ENCODE measurements around the gene CDC42BPA. TPM values are rescaled to one million over a fixed set of nuclear protein-coding genes. Genes with fewer than 3 reads are reported as not detected.
"Not testable (repeated sequence)": the region's sequence is repeated elsewhere in the genome, so short reads cannot be mapped to it uniquely, and the experiment has no call there.

Gene CDC42BPA, protein sequence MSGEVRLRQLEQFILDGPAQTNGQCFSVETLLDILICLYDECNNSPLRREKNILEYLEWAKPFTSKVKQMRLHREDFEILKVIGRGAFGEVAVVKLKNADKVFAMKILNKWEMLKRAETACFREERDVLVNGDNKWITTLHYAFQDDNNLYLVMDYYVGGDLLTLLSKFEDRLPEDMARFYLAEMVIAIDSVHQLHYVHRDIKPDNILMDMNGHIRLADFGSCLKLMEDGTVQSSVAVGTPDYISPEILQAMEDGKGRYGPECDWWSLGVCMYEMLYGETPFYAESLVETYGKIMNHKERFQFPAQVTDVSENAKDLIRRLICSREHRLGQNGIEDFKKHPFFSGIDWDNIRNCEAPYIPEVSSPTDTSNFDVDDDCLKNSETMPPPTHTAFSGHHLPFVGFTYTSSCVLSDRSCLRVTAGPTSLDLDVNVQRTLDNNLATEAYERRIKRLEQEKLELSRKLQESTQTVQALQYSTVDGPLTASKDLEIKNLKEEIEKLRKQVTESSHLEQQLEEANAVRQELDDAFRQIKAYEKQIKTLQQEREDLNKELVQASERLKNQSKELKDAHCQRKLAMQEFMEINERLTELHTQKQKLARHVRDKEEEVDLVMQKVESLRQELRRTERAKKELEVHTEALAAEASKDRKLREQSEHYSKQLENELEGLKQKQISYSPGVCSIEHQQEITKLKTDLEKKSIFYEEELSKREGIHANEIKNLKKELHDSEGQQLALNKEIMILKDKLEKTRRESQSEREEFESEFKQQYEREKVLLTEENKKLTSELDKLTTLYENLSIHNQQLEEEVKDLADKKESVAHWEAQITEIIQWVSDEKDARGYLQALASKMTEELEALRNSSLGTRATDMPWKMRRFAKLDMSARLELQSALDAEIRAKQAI (N-terminal part only)
- total RNA-seq = 2.3 TPM

DNA sequence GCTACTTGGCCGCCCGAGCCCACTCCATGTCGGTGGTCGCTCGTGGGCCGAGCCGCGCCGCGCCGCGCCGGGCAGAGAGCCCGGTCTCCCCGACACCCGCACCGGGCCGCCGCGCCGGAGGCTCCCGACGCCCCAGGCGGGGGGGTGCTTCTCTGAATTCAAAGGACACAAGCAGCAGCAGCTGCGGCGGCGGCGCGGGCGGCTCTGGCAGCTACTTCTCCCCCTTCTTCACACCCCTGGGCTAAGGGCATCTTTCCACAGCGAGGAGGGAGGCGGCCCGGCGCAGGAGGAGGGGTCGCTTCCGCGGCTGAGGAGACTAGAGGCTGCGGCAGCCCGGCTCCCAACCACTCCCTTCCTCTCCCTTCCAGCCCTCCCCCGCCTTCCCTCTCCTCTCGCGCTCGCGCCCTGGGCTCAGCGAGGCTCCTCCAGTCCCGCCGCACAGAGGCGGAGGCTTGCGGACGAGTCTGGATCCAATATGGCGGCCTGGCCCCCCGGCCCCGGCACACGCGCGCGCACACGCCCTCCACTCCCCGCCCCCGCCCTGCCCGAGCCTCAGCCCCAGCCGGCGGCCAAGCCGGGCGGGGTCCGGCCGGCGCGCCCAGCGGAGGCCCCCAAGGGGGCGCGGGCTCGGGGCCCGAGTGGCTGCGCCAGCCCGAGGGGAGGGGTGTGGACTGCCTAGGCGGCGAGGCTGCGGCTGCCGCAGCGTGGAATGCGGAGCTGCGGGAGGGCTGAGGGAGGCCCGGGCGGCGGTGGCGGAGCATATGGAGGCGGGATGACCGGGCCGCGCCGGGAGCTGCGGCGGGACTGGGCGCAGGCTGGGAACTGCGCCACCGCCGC lies at the start of gene CDC42BPA:
CDC42BPA (minus strand) TSS at position 477 of the 837 bp plus-strand sequence. CDS start 1,310 bp downstream, outside the sequence.
- H3K4me1 ChIP-seq (ENCODE audit: insufficient read depth, low read length) = peaks cover 12% of the 10 kb centered on the region
- no peaks in the 10 kb centered on the region for H3K9me3 ChIP-seq (ENCODE audit: low read depth, low read length)
- H3K27me3 ChIP-seq (ENCODE audit: insufficient read depth, low read length) = peaks cover 62% of the 10 kb centered on the region
- H3K4me3 ChIP-seq (ENCODE audit: low read length) = peak within 1 kb of the TSS; percentile 40

DNA sequence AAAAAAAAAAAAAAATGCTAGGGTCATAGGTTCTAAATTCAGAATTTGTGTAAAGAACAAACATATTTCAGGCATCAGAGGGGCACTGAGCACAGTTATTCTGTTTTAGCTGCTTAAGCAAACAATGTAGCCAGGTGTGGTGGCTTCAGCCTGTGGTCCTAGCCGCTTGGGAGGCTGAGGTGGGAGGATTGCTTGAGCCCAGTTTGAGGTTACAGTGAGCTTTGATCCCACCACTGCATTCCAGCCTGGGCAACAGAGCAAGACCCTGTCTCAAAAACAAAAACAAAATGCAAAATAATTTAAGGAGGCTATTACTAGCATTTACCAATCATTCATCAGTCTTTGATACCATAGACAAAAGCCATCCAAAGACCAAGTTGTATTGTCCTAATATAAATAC lies 49.7 kb upstream of the CDC42BPA start:
- H3K4me1 ChIP-seq (ENCODE audit: insufficient read depth, low read length) = no peaks in the 10 kb centered on the region
- no peaks in the 10 kb centered on the region for H3K9me3 ChIP-seq (ENCODE audit: low read depth, low read length)

DNA sequence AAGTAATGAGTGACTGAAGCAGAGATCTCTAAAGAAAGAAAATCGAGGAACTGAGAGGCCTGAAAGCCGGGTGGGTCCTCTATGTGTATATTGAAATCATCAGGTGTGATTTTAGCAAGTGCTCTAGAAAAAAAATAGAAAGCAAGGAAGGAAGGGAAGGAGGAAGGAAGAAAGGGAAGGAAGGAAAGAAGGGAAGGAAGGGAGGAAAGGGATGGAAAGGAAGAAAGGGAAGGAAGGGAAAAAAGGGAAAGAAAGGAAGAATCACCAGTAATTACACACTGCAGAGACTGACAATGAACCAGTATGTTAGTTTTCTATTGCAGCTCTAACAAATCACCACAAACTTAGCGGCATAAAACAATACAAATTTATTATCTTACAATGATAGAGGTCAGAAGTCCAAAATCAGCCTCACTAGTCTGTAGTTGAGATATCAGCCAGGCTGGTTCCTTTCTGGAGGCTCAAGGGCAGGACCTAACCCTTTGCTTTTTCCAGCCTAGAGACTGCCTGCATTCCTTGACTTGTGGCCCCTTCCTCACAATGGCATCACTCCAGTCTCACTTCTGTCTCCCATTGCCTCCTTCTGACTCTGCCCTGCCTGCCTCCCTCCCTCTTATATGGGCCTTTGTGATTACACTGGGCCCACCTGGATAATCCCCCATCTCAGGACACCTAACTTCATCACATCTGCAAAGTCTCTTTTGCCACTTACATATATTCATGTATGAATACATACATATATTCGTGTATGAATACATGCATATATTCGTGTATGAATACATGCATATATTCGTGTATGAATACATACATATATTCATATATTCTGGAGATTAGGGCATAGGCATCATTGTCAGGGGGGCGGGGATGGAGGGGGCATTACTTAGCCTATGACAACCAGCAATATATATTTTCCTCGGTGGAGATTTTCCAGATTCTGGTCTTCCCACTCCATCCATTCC lies 47.5 kb upstream of the CDC42BPA start:
- Histone ChIP-seq H3K4me1 (ENCODE audit: insufficient read depth, low read length) (no peaks in the 10 kb centered on the region), H3K27me3 (ENCODE audit: insufficient read depth, low read length) (no peaks in the 10 kb centered on the region), H3K4me3 (ENCODE audit: low read length) (no peak overlapping the region), H3K9me3 (ENCODE audit: low read depth, low read length) (no peaks in the 10 kb centered on the region)

More for the DNA sequence above, 49.7 kb upstream of the CDC42BPA start:
- Histone ChIP-seq H3K4me3 (ENCODE audit: low read length) (no peak overlapping the region), H3K27me3 (ENCODE audit: insufficient read depth, low read length) (no peaks in the 10 kb centered on the region)

DNA sequence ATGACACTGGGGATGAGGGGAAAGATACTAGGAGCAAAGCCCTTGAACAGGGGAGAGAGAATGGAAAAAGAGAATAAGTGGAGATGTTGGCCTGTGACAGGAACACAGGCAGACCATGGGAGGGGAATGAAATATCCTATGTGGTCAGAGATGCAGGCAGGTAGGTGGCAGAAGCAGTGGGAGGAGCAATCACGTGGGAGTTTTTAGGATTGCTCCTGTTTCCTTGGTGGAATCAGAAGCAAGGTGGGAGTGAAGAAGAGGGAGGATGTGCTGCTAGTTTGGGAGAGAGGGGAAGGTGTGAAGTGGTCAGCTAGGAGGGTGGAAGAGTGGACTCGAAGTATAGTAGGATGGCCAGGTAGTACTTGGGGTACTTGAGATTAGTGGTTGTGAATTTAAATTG lies 46.4 kb upstream of the CDC42BPA start:
- no peaks in the 10 kb centered on the region for H3K9me3 ChIP-seq (ENCODE audit: low read depth, low read length)
- H3K27me3 ChIP-seq (ENCODE audit: insufficient read depth, low read length) = no peaks in the 10 kb centered on the region
- H3K4me3 ChIP-seq (ENCODE audit: low read length) = no peak overlapping the region
- H3K4me1 ChIP-seq (ENCODE audit: insufficient read depth, low read length) = no peaks in the 10 kb centered on the region

DNA sequence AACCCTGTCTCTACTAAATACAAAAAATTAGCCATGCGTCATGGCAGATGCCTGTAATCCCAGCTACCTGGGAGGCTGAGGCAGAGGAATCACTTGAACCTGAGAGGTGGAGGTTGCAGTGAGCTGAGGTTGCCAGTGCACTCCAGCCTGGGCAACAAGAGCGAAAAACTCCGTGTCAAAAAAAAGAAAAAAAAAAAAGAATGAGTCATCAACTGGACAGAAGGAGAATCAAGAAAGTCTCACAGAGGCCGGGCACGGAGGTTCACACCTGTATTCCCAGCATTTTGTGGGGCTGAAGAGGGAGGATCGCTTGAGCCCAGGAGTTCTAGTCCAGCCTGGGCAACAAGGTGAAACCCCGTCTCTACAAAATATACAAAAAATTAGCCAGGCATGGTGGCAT lies 45.5 kb upstream of the CDC42BPA start:
- Histone ChIP-seq H3K27me3 (ENCODE audit: insufficient read depth, low read length) (no peaks in the 10 kb centered on the region), H3K9me3 (ENCODE audit: low read depth, low read length) (no peaks in the 10 kb centered on the region), H3K4me3 (ENCODE audit: low read length) (no peak overlapping the region), H3K4me1 (ENCODE audit: insufficient read depth, low read length) (no peaks in the 10 kb centered on the region)

DNA sequence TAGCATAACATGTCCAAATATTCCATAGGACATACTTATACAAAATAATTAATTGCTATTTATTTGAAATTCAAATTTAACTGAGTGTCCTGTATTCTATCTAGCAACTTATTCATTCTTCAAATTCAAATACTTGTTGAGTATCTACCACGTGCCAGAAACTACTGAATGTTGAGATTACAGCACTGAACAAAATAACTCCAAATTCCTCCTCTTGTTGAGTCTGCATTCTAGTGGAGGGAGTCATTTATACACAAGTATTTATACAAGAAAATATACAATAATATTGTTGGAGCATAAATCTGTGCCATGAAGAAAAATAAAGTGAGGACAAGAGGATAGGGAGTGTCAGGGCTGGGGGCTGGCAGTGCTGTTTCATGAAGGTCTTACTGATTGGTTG lies 43.7 kb upstream of the CDC42BPA start:
- no peak overlapping the region for H3K4me3 ChIP-seq (ENCODE audit: low read length)
- H3K27me3 ChIP-seq (ENCODE audit: insufficient read depth, low read length) = no peaks in the 10 kb centered on the region
- no peaks in the 10 kb centered on the region for H3K4me1 ChIP-seq (ENCODE audit: insufficient read depth, low read length)
- H3K9me3 ChIP-seq (ENCODE audit: low read depth, low read length) = no peaks in the 10 kb centered on the region

DNA sequence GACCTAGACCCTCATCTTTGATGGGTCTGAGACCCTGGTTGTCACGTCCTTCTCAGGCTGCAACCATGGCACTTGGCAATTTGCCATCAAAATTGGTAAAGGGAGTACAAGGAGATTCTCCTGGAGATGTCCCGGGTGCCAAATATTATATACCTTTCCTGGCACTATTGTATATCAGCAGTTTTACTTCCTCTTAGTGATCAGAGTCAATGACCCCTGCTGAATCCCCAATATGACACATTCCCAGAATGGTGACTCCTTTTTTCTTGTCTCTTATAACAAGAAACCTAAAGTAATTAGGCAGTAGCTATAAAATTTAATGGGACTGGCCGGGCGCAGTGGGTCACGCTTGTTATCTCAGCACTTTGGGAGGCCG lies 39.6 kb upstream of the CDC42BPA start:
- Histone ChIP-seq H3K9me3 (ENCODE audit: low read depth, low read length) (no peaks in the 10 kb centered on the region), H3K27me3 (ENCODE audit: insufficient read depth, low read length) (no peaks in the 10 kb centered on the region), H3K4me3 (ENCODE audit: low read length) (no peak overlapping the region), H3K4me1 (ENCODE audit: insufficient read depth, low read length) (no peaks in the 10 kb centered on the region)

DNA sequence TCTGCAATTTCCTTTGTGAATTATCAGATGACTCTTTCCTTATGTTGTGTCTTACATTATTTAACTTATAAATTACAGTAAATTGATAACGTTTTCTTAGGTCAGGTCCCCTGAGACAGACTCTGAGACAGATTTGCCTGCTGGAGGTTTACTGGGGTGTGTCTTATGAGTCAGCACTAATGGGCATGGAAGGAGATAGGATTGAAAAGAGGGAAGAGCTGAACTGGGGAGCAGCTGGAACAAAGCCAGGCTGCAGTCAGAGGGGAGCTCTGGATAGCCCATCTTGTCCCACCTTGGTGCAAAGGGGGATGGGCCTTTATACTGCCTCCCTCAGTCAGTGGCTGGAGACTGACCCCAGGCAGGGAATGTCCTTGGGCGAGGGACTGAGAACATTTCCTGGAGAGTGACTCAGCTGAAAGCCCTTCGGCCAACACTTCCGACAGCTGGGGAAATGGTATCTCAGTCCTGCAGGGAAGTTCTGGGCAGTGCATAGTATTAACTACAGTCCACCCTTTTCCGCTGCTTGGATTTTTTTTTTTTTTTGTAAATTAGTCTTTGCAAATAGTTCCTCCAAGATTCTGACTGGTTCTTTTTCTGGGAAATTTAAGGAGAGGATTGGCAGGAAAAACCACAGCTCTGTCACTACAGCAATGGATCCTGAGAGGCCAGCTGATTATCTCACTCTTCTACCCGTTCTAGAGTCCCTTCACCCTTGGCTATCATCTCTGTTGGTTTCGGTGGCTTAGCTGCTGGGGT lies 39.1 kb upstream of the CDC42BPA start:
- Histone ChIP-seq H3K27me3 (ENCODE audit: insufficient read depth, low read length) (no peaks in the 10 kb centered on the region), H3K9me3 (ENCODE audit: low read depth, low read length) (no peaks in the 10 kb centered on the region), H3K4me3 (ENCODE audit: low read length) (no peak overlapping the region), H3K4me1 (ENCODE audit: insufficient read depth, low read length) (no peaks in the 10 kb centered on the region)

DNA sequence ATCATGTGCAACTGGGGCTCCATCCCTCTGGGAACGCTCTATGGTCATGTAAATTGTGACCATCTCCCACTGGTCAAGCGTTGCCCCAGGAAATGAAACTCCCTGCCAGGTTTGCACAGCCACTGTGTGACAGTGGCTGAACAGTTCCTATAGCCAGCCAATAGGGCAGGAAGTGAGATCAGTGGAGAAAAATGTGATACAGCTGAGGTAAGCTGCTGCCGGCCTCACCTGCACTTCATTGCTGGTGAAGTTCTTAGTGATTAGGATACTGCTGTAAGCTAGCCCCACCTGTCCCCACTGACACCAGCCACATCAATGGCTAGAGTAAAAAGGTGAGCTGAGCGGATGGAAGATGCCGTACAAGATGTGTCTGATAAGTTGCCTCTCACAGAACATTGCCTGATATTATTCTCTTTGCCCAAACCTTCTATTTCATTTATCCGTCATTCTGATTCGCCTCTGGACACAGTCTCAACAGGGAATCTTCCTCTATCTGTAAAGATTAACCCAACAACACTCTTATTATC lies 38.4 kb upstream of the CDC42BPA start:
- Histone ChIP-seq H3K27me3 (ENCODE audit: insufficient read depth, low read length) (no peaks in the 10 kb centered on the region), H3K9me3 (ENCODE audit: low read depth, low read length) (no peaks in the 10 kb centered on the region), H3K4me3 (ENCODE audit: low read length) (no peak overlapping the region), H3K4me1 (ENCODE audit: insufficient read depth, low read length) (no peaks in the 10 kb centered on the region)

DNA sequence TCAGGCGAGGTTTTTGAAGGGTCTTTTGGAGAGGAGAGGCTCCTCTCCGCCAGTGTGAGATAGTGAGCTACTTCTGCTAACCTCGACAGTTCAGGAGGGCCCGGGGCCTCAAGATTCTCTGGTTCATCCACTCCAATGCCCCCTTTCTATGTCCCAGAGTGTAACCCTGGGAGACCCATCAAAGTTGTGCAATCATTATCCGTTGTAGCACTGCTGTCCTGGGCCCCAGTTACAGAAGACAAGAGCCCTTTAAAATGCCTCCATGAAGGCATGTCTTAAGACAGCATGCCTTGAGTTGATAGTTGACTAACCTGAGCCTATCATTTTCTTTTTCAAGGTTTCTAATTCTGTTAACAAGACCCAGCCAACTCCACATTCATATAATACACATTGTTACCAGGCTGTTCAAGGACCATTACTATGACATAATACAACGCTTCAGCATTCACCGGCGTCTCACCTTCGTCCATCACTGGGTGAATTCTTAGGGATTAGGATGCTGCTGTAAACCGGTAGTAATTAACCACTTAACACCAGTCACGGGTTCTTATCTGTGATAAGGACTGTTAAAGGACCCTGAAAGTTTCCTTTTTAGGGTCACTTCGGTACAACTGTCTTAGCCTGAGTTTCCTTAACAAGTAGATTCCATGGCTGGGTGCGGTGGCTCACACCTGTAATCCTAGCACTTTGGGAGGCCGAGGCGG lies 37.4 kb upstream of the CDC42BPA start:
- H3K27me3 ChIP-seq (ENCODE audit: insufficient read depth, low read length) = no peaks in the 10 kb centered on the region
- no peak overlapping the region for H3K4me3 ChIP-seq (ENCODE audit: low read length)
- no peaks in the 10 kb centered on the region for H3K4me1 ChIP-seq (ENCODE audit: insufficient read depth, low read length)
- H3K9me3 ChIP-seq (ENCODE audit: low read depth, low read length) = no peaks in the 10 kb centered on the region

DNA sequence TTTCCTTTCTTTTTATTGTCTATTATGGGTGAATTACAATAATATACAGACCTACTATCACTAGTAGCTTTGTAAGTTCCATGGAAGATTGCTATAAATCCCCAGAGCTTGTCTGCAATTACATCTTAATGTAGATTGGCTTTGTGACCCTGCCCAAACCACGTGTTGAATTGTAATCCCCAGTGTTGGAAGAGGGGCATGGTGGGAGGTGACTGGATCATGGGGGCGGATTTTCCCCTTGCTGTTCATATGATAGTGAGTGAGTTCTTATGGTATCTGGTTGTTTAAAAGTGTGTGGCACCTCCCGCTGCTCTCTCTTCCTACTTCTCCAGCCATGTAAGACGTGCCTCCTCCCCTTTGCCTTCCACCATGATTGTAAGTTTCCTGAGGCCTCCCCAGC lies 34.9 kb upstream of the CDC42BPA start:
- H3K4me1 ChIP-seq (ENCODE audit: insufficient read depth, low read length) = no peaks in the 10 kb centered on the region
- no peaks in the 10 kb centered on the region for H3K9me3 ChIP-seq (ENCODE audit: low read depth, low read length)
- no peak overlapping the region for H3K4me3 ChIP-seq (ENCODE audit: low read length)
- H3K27me3 ChIP-seq (ENCODE audit: insufficient read depth, low read length) = no peaks in the 10 kb centered on the region

DNA sequence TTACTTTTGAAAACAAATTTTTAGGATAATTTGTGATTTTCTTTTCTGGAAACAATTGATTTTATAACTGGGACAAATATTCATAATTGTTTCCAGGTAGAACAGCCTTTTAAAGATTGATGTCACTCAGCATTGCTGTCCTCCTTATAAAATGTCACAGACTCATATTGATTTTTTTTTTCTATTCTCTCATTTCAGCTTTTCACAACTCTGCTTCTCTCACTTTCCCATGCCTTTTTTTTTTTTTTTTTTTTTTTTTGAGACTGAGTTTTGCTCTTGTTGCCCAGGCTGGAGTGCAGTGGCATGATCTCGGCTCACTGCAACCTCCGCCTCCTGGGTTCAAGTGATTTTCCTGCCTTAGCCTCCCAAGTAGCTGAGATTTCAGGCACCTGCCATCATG lies 33.9 kb upstream of the CDC42BPA start:
- not testable (repeated sequence) for H3K27me3 ChIP-seq (ENCODE audit: insufficient read depth, low read length); H3K9me3 ChIP-seq (ENCODE audit: low read depth, low read length); H3K4me3 ChIP-seq (ENCODE audit: low read length); H3K4me1 ChIP-seq (ENCODE audit: insufficient read depth, low read length)

DNA sequence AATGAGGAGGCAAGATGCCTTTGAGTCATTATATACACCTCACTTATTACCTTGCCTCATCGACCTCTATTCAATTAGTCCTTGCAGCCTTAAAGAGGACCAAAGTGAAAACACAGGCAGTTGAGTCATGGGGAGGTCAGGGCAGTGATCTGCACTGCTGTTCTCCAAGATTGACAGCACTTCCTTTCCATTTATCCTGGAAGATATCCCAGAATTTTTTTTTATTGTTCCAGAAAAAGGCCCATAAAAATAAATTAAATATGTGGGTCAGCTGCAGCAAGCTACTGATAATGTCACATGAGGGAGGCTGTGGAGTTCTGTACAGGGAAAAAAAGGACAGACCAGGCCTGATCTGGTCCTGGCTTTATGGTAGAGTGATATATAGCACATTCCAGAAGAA lies 33.2 kb upstream of the CDC42BPA start:
- Histone ChIP-seq H3K9me3 (ENCODE audit: low read depth, low read length) (no peaks in the 10 kb centered on the region), H3K4me1 (ENCODE audit: insufficient read depth, low read length) (no peaks in the 10 kb centered on the region), H3K27me3 (ENCODE audit: insufficient read depth, low read length) (no peaks in the 10 kb centered on the region)

More for the DNA sequence above, 33.2 kb upstream of the CDC42BPA start:
- H3K4me3 ChIP-seq (ENCODE audit: low read length) = no peak overlapping the region

Data from mononuclear cell (primary cell).